ENCODE results near the gene LASP1NB.

The LASP1NB gene

DNA sequence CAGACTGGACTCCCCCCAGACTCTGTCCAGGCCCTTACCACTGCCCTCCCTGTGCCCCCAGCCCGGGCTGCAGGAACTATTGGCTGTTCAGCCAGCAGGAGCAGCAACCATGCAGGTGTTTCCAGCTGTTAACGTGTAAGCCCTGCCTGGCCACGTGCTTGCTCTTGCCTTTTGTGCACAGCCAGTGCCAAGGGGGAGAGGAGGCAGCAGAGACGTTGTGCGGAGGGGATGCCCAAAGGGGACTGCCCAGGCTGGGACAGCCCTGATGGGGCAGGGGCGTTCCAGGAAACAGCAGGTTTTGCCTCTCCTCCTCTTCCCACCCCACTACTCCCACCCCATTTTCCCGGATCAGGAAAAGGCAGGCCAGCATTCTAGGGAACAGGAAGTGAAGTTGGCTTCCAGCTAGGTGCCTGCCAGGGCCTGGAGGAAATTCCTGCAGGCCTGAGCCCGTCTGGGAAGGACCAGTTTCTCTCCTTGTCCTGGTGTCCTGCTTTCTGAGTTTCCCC lies 16.7 kb upstream of the LASP1NB start:
- TF ChIP-seq EZH2 (IDR thresholded peaks at IDR 0.05; ENCODE audit: borderline replicate concordance, insufficient read depth, low read depth, low read length, poor library complexity, severe bottlenecking): no peak
- no peak for TF ChIP-seq CTCF (IDR thresholded peaks at IDR 0.05)
- ATAC-seq (ENCODE audit: low read depth) (no peak), DNase-seq (no peak)
- Histone ChIP-seq H3K9ac (ENCODE audit: low read length) (no peak overlapping the region), H4K20me1 (ENCODE audit: control insufficient read depth, insufficient read depth, low read length, poor library complexity, severe bottlenecking) (peaks cover 84% of the 10 kb centered on the region), H3K4me1 (ENCODE audit: control insufficient read depth in 2 of 2, insufficient read depth in 2 of 2, low read length in 2 of 2) (peaks cover 13 to 34% of the 10 kb centered on the region in 2 donors), H2AFZ (ENCODE audit: insufficient read depth, low read depth, low read length, poor library complexity, severe bottlenecking) (no peak overlapping the region), H3K9me3 (ENCODE audit: control extremely low read depth in 1 of 3, control insufficient read depth in 2 of 3, insufficient read depth in 1 of 3, low read length in 2 of 3) (no peaks in the 10 kb centered on the region), H3K79me2 (ENCODE audit: control insufficient read depth, insufficient read depth, low read length) (peaks cover 92% of the 10 kb centered on the region), H3K4me3 (ENCODE audit: control extremely low read depth in 1 of 5, extremely low read depth in 1 of 5, insufficient read depth in 1 of 5, low read depth in 2 of 5, low read length in 4 of 5) (no peak overlapping the region), H3K4me2 (replicated peaks; ENCODE audit: low read depth, low read length, poor library complexity, severe bottlenecking) (no peak overlapping the region), H3K27me3 (replicated peaks in 1 of 4; ENCODE audit: control extremely low read depth in 1 of 4, control insufficient read depth in 3 of 4, insufficient read depth in 4 of 4, low read length in 3 of 4) (no peaks in the 10 kb centered on the region), H3K36me3 (replicated peaks in 1 of 2; ENCODE audit: control extremely low read depth in 1 of 2, control insufficient read depth in 1 of 2, extremely low read depth in 1 of 2, insufficient read depth in 2 of 2, low read length in 1 of 2) (peaks cover 3 to 53% of the 10 kb centered on the region in 2 experiments), H3K27ac (ENCODE audit: low read length in 2 of 2) (no peak overlapping the region)
- ChIA-PET POLR2A (no interaction called here), CTCF (interaction anchor here (1.7 kb wide), 1 partner anchor 74 kb away, joined by 5 read pairs; no protein-coding TSS in a partner anchor)
- Mint-ChIP-seq H3K4me3 (no peak overlapping the region), H3K27me3 (no peaks in the 10 kb centered on the region), H3K4me1 (peaks cover 33% of the 10 kb centered on the region), H3K9me3 (ENCODE audit: insufficient read depth) (no peaks in the 10 kb centered on the region), H3K27ac (peak overlapping the region; percentile 56)
- WGBS (ENCODE audit: insufficient coverage): 40% methylated on average over 3 of the region's 8 CpGs
- intact Hi-C loops (cut with micrococcal nuclease): no loop called here

DNA sequence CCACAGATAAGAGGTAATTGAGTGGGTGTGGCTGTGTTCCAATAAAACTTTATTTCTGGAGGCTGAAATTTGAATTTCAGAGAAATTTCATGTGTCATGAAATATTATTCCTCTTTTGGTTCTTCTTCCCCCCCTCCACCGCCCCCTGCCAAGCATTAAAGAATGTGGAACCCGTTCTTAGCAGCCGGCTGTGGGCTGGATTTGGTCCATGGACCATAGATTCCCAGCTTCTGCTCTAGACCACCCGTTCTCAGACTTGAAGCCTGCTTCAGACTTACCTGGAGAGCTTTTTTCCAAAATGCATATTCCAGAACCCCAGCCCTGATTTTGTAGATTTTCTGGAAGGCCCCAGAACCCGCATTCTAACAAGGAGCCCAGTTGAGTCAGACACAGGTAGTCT lies 15.1 kb upstream of the LASP1NB start:
- POLR2A ChIA-PET: no interaction called here
- 89% methylated on average over 4 of the region's 5 CpGs for WGBS (ENCODE audit: insufficient coverage)
- no peak for TF ChIP-seq CTCF (IDR thresholded peaks at IDR 0.05)
- TF ChIP-seq EZH2 (IDR thresholded peaks at IDR 0.05; ENCODE audit: borderline replicate concordance, insufficient read depth, low read depth, low read length, poor library complexity, severe bottlenecking): no peak
- intact Hi-C loops (cut with micrococcal nuclease): no loop called here
- H3K9ac ChIP-seq (ENCODE audit: low read length): no peak overlapping the region
- H3K36me3 ChIP-seq (replicated peaks in 1 of 2; ENCODE audit: control extremely low read depth in 1 of 2, control insufficient read depth in 1 of 2, extremely low read depth in 1 of 2, insufficient read depth in 2 of 2, low read length in 1 of 2): peaks cover 2 to 59% of the 10 kb centered on the region in 2 experiments
- no peak overlapping the region for H3K27ac ChIP-seq (ENCODE audit: low read length in 2 of 2)
- H3K27me3 Mint-ChIP-seq: no peaks in the 10 kb centered on the region
- H3K27me3 ChIP-seq (replicated peaks in 1 of 4; ENCODE audit: control extremely low read depth in 1 of 4, control insufficient read depth in 3 of 4, insufficient read depth in 4 of 4, low read length in 3 of 4): no peaks in the 10 kb centered on the region
- H3K4me1 Mint-ChIP-seq: peaks cover 30% of the 10 kb centered on the region
- DNase-seq: no peak
- no peak overlapping the region for H3K27ac Mint-ChIP-seq
- H2AFZ ChIP-seq (ENCODE audit: insufficient read depth, low read depth, low read length, poor library complexity, severe bottlenecking): no peak overlapping the region
- H3K4me2 ChIP-seq (replicated peaks; ENCODE audit: low read depth, low read length, poor library complexity, severe bottlenecking): no peak overlapping the region
- CTCF ChIA-PET: interaction anchor here (0.8 kb wide), 1 partner anchor 264 kb away, joined by 3 read pairs; no protein-coding TSS in a partner anchor
- H3K4me3 ChIP-seq (ENCODE audit: control extremely low read depth in 1 of 5, extremely low read depth in 1 of 5, insufficient read depth in 1 of 5, low read depth in 2 of 5, low read length in 4 of 5): no peak overlapping the region
- H3K9me3 Mint-ChIP-seq (ENCODE audit: insufficient read depth): no peaks in the 10 kb centered on the region
- ATAC-seq (ENCODE audit: low read depth): no peak
- peaks cover 13 to 31% of the 10 kb centered on the region in 2 donors for H3K4me1 ChIP-seq (ENCODE audit: control insufficient read depth in 2 of 2, insufficient read depth in 2 of 2, low read length in 2 of 2)
- no peaks in the 10 kb centered on the region for H3K9me3 ChIP-seq (ENCODE audit: control extremely low read depth in 1 of 3, control insufficient read depth in 2 of 3, insufficient read depth in 1 of 3, low read length in 2 of 3)
- peaks cover 78% of the 10 kb centered on the region for H3K79me2 ChIP-seq (ENCODE audit: control insufficient read depth, insufficient read depth, low read length)
- no peak overlapping the region for H3K4me3 Mint-ChIP-seq
- peaks cover 87% of the 10 kb centered on the region for H4K20me1 ChIP-seq (ENCODE audit: control insufficient read depth, insufficient read depth, low read length, poor library complexity, severe bottlenecking)
